Endodermal cell (in vitro differentiated cells): Measurements from ENCODE around the gene OST4. TPM values are rescaled to one million over a fixed set of nuclear protein-coding genes. Genes with fewer than 3 reads are reported as not detected.

Source experiments
- DNase-seq: peaks from one replicate; pipeline ENCODE4 v3.0.0-alpha.2; 2017
- H3K27ac ChIP-seq: 2 replicates; pipeline ENCODE4 v1.5.1; 2013; ENCODE audit warnings: mild to moderate bottlenecking, low read depth, low read length, moderate library complexity
- H3K27me3 ChIP-seq: 2 replicates; pipeline ENCODE4 v1.6.1; 2013; ENCODE audit warnings: mild to moderate bottlenecking, low read length, moderate library complexity; ENCODE audit not compliant: insufficient read depth, control insufficient read depth, poor library complexity, severe bottlenecking
- H3K36me3 ChIP-seq: 2 replicates; pipeline ENCODE4 v1.7.0; 2013; ENCODE audit warnings: mild to moderate bottlenecking, low read length, moderate library complexity; ENCODE audit not compliant: control insufficient read depth, insufficient read depth
- H3K4me1 ChIP-seq: one replicate; pipeline ENCODE4 v1.7.0; 2013; ENCODE audit warnings: low read length; ENCODE audit not compliant: control insufficient read depth, insufficient read depth
- H3K4me3 ChIP-seq: 2 replicates; pipeline ENCODE4 v1.5.1; 2013; ENCODE audit warnings: mild to moderate bottlenecking, low read length, moderate library complexity
- H3K9ac ChIP-seq: 2 replicates; pipeline ENCODE4 v1.6.1; 2013; ENCODE audit warnings: mild to moderate bottlenecking, low read length, moderate library complexity; ENCODE audit not compliant: poor library complexity, severe bottlenecking; ENCODE audit errors: extremely low read depth
- H3K9me3 ChIP-seq: 2 replicates; pipeline ENCODE4 v1.6.1; 2013; ENCODE audit warnings: mild to moderate bottlenecking, low read length, moderate library complexity; ENCODE audit not compliant: control insufficient read depth
- H3K27ac Mint-ChIP-seq: 2 replicates; pipeline ENCODE4 v1.8.0; 2020; ENCODE audit warnings: mixed read lengths
- H3K27me3 Mint-ChIP-seq: 2 replicates; pipeline ENCODE4 v1.8.0; 2021; ENCODE audit warnings: mild to moderate bottlenecking, mixed read lengths; ENCODE audit not compliant: insufficient read depth
- H3K36me3 Mint-ChIP-seq: 2 replicates; pipeline ENCODE4 v1.8.0; 2020; ENCODE audit warnings: low read depth, mixed read lengths
- H3K4me1 Mint-ChIP-seq: 2 replicates; pipeline ENCODE4 v1.8.0; 2020; ENCODE audit warnings: mixed read lengths
- H3K4me3 Mint-ChIP-seq: 2 replicates; pipeline ENCODE4 v1.8.0; 2020; ENCODE audit warnings: mild to moderate bottlenecking, moderate library complexity, mixed read lengths
- H3K9me3 Mint-ChIP-seq: 2 replicates; pipeline ENCODE4 v1.8.0; 2020; ENCODE audit warnings: mild to moderate bottlenecking, mixed read lengths
- WGBS, 2 experiments: methylation state at CpG; one replicate each; pipeline versions ENCODE4 v1.1.5 to v1.1.7; 2013; ENCODE audit warnings: missing lambda C conversion rate in 2 of 2, mixed read lengths in 1 of 2; ENCODE audit not compliant: insufficient coverage in 1 of 2, insufficient read length in 1 of 2; 5-methylcytosine and 5-hydroxymethylcytosine counted together
- total RNA-seq, 2 donors: library from RNA; stranded (reverse); fragmentation: NEBNext Ultra II Directional in 1 of 2; extraction: Animal tissue kit (Norgen Biotek cat#: 25700) in 1 of 2; gene quantifications; 2 replicates in 1 of 2; 3 replicates in 1 of 2; pipeline ENCODE4 v1.2.1, GENCODE V29; 2021
- TF ChIP-seq, protein P1 (sequence below): fragments of 200-600 bp; sonication (generic); conservative IDR thresholded peaks from 2 replicates; pipeline ENCODE4 v1.5.0; 2021; ENCODE audit warnings: antibody characterized with exemption, mild to moderate bottlenecking

Gene OST4
- total RNA-seq, 2 donors from 2014 or later: 290 to 311 TPM

DNA sequence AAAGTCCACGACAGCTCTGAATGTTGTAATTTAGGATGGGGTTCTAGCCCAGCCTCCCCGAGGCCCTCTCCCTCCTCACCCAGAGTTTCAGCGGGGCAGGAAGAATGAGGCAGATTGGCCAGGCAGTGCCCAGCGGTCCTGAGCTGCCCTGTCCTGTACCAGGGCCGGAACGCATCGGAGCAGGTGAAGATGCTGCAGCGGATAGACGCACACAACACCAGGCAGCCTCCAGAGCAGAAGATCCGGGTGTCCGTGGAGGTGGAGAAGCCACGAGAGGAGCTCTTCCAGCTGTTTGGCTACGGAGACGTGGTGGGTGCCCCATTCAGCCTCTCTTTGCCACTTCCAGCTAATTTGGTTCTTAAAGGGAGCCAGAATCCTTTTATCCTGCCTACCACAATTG is 25.9 kb upstream of the OST4 start:
- no peaks in the 10 kb centered on the region for H3K9me3 Mint-ChIP-seq

DNA sequence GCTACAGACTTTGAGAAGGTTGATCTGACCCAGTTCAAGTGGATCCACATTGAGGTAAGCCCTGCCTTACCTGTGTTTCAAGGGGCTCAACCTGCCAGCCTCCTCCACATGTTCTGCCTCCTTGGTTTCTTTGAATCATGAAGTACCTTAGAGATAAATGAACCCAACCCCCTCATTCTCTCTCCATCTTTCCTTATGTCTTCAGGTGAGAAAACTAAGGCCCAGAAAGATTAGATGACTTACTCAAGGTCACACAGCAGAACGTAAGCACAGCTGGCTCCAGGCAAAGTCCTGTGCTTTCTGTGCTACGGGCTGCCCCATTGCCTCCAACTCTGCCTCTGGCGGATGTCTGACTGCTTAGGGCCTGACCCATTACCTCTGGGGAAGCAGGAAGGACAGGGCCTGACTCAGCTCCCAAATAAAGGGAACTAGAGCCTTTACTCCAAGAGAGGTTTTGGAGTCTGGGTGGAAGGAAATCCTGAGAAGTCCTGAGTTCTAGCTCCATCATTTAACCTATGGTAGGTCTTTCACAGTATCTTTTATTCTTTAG is 25.4 kb upstream of the OST4 start:
- Mint-ChIP-seq H3K4me3 (no peak overlapping the region), H3K27ac (no peak overlapping the region), H3K27me3 (no peaks in the 10 kb centered on the region), H3K9me3 (no peaks in the 10 kb centered on the region), H3K4me1 (peaks cover 4% of the 10 kb centered on the region), H3K36me3 (no peaks in the 10 kb centered on the region)
- DNase-seq: no peak
- no peak overlapping the region for H3K27ac ChIP-seq
- no peak overlapping the region for H3K4me3 ChIP-seq
- H3K27me3 ChIP-seq: no peaks in the 10 kb centered on the region
- WGBS, 2 experiments: 70 to 89% methylated on average over 2 to 3 of the region's 3 CpGs
- no peaks in the 10 kb centered on the region for H3K9me3 ChIP-seq
- peaks cover 5% of the 10 kb centered on the region for H3K4me1 ChIP-seq
- no peak overlapping the region for H3K9ac ChIP-seq
- TF ChIP-seq, protein P1, sequence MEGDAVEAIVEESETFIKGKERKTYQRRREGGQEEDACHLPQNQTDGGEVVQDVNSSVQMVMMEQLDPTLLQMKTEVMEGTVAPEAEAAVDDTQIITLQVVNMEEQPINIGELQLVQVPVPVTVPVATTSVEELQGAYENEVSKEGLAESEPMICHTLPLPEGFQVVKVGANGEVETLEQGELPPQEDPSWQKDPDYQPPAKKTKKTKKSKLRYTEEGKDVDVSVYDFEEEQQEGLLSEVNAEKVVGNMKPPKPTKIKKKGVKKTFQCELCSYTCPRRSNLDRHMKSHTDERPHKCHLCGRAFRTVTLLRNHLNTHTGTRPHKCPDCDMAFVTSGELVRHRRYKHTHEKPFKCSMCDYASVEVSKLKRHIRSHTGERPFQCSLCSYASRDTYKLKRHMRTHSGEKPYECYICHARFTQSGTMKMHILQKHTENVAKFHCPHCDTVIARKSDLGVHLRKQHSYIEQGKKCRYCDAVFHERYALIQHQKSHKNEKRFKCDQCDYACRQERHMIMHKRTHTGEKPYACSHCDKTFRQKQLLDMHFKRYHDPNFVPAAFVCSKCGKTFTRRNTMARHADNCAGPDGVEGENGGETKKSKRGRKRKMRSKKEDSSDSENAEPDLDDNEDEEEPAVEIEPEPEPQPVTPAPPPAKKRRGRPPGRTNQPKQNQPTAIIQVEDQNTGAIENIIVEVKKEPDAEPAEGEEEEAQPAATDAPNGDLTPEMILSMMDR: no peak
- no peaks in the 10 kb centered on the region for H3K36me3 ChIP-seq

More for the DNA sequence above, 25.9 kb upstream of the OST4 start:
- no peak overlapping the region for H3K27ac Mint-ChIP-seq
- no peak overlapping the region for H3K4me3 Mint-ChIP-seq
- TF ChIP-seq, protein P1: no peak
- Histone ChIP-seq H3K9ac (no peak overlapping the region), H3K4me1 (peaks cover 5% of the 10 kb centered on the region), H3K27me3 (no peaks in the 10 kb centered on the region), H3K36me3 (no peaks in the 10 kb centered on the region), H3K27ac (no peak overlapping the region), H3K9me3 (no peaks in the 10 kb centered on the region), H3K4me3 (no peak overlapping the region)
- peaks cover 4% of the 10 kb centered on the region for H3K4me1 Mint-ChIP-seq
- H3K27me3 Mint-ChIP-seq: no peaks in the 10 kb centered on the region
- WGBS, 2 experiments: 89 to 100% methylated on average over 1 to 14 of the region's 14 CpGs
- H3K36me3 Mint-ChIP-seq: no peaks in the 10 kb centered on the region
- no peak for DNase-seq

DNA sequence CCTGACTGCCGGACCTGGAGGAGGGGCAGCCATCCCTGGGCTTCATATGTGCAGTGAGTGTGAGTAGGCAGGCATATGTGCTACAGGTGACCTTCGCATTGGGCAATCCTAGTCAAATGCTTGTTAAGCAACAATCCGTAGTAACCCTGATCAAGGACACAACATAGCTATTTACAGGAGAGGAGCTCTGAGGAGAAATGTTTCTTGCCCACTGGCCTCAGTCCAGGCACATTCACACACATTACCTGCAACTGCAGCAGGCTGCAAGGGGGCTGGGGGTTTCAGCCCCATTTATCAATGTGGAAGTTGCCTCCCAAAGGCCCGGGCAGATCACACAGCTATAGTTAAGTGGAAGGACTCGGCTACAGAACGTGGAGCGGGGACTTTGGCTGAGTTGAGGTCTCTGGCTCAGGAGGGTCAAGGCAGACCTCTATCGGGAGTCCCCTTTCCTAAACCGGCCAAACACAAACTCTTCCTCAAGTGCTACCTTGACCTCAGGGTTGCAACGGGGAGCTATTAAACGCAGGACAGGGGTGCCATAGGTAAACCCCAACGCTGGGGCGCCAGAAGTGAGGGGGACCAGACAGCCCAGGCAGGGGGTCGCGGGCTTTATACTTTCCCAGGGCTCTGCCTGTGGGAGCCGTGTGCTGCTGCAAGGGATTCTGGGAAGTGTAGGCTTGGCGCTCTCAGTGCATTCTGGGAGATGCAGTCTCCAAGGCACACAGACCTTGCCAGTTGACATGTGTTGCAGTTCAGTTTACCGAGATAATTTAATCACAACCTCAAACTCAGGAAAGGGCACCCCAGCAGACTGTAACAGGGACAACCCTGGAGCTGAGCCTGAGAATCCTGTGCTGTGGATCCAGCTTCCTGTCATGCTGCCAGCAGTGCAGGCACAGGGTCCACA is 24.5 kb upstream of the OST4 start:
- H3K27me3 ChIP-seq: no peaks in the 10 kb centered on the region
- Mint-ChIP-seq H3K4me1 (peaks cover 4% of the 10 kb centered on the region), H3K4me3 (peak overlapping the region; percentile 50), H3K27me3 (no peaks in the 10 kb centered on the region), H3K27ac (peak overlapping the region; percentile 85), H3K36me3 (no peaks in the 10 kb centered on the region), H3K9me3 (no peaks in the 10 kb centered on the region)
- no peak overlapping the region for H3K9ac ChIP-seq
- TF ChIP-seq, protein P1: no peak
- no peaks in the 10 kb centered on the region for H3K36me3 ChIP-seq
- H3K9me3 ChIP-seq: no peaks in the 10 kb centered on the region
- H3K4me3 ChIP-seq: no peak overlapping the region
- 44 to 55% methylated on average over 15 to 18 of the region's 18 CpGs for WGBS, 2 experiments
- DNase-seq: peak; percentile 89
- no peak overlapping the region for H3K27ac ChIP-seq
- peaks cover 5% of the 10 kb centered on the region for H3K4me1 ChIP-seq
